ENCODE data around the gene RAB4A. TPM values are rescaled to one million over a fixed set of nuclear protein-coding genes. Genes with fewer than 3 reads are reported as not detected.

Gene RAB4A
- total and polyA plus RNA-seq, 2 of the 8 experiments (the other 6 are each of a cell fraction or from before 2014, with no cell fraction given): 13.3 to 68.8 TPM

DNA sequence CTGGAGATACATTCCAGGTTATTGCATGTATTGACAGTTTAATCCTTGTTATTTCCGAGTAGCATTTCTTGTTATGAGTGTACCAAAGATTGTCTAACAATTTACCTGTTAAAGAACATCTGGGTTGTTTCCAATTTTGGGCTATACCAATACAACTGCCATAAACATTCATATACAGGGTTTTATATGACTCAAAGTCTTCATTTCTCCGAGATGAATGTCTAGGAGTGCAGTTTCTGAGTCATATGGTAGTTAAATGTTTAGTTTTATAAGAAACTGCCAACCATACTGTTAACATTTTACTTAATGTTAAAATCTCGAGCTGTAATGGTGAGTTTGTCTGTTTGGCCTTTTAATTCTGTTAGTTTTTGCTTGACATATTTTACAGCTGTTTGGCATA, 10.0 kb downstream of the RAB4A start (continued):
- TF ChIP-seq CHD2 (IDR thresholded peaks at IDR 0.05; ENCODE audit: low read length) (no peak), JUND (IDR thresholded peaks at IDR 0.05; ENCODE audit: low read length) (no peak)
